ENCODE results near the gene TMEM151B.

- TF ChIP-seq, protein P1, sequence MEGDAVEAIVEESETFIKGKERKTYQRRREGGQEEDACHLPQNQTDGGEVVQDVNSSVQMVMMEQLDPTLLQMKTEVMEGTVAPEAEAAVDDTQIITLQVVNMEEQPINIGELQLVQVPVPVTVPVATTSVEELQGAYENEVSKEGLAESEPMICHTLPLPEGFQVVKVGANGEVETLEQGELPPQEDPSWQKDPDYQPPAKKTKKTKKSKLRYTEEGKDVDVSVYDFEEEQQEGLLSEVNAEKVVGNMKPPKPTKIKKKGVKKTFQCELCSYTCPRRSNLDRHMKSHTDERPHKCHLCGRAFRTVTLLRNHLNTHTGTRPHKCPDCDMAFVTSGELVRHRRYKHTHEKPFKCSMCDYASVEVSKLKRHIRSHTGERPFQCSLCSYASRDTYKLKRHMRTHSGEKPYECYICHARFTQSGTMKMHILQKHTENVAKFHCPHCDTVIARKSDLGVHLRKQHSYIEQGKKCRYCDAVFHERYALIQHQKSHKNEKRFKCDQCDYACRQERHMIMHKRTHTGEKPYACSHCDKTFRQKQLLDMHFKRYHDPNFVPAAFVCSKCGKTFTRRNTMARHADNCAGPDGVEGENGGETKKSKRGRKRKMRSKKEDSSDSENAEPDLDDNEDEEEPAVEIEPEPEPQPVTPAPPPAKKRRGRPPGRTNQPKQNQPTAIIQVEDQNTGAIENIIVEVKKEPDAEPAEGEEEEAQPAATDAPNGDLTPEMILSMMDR (IDR thresholded peaks at IDR 0.05) = no peak
- TF ChIP-seq POLR2A (IDR thresholded peaks at IDR 0.05) (no peak), EP300 (IDR thresholded peaks at IDR 0.05) (no peak)
Observed at GRCh38 chr6:44228836-44229235, 41.4 kb upstream of the TMEM151B start.

Measured in upper lobe of left lung (tissue), 4 donors.